GM21786 (cell line): ENCODE results near the gene TRPC4AP.
"Not testable (repeated sequence)": the region's sequence is repeated elsewhere in the genome, so short reads cannot be mapped to it uniquely, and the experiment has no call there.

Source experiments
- ATAC-seq: cut with Tn5 transposase; IDR thresholded peaks from one replicate; pipeline ENCODE4 v1.9.1; 2021; ENCODE audit not compliant: unreplicated experiment

The TRPC4AP gene

GRCh38 chr20:35092524-35093266 is at the start of gene TRPC4AP:
TSS of gene TRPC4AP (minus strand) at chr20:35092807. CDS start at chr20:35092781, 26 bp downstream.
- ATAC-seq = peak; percentile 85

GRCh38 chr20:35135867-35136586 is 43.4 kb upstream of the TRPC4AP start:
- ATAC-seq = no peak

GRCh38 chr20:35134880-35135279 is 42.3 kb upstream of the TRPC4AP start:
- ATAC-seq = no peak

GRCh38 chr20:35134472-35134871 is 41.9 kb upstream of the TRPC4AP start:
- no peak for ATAC-seq

GRCh38 chr20:35133735-35134134 is 41.1 kb upstream of the TRPC4AP start:
- no peak for ATAC-seq

- no peak for ATAC-seq
These were observed 40.4 kb upstream of the TRPC4AP start for GRCh38 chr20:35133031-35133430.

GRCh38 chr20:35131934-35132333 is 39.3 kb upstream of the TRPC4AP start:
- no peak for ATAC-seq

GRCh38 chr20:35129647-35130069 is 37.1 kb upstream of the TRPC4AP start:
- no peak for ATAC-seq

GRCh38 chr20:35125753-35126152 is 33.1 kb upstream of the TRPC4AP start:
- ATAC-seq = no peak

GRCh38 chr20:35122756-35123405 is 30.3 kb upstream of the TRPC4AP start:
- no peak for ATAC-seq

- no peak for ATAC-seq
These were observed 28.6 kb upstream of the TRPC4AP start for GRCh38 chr20:35121186-35121585.

- no peak for ATAC-seq
These were observed 27.6 kb upstream of the TRPC4AP start for GRCh38 chr20:35120012-35120701.

GRCh38 chr20:35117629-35118028 is 25.0 kb upstream of the TRPC4AP start:
- ATAC-seq = no peak

- no peak for ATAC-seq
These were observed 24.6 kb upstream of the TRPC4AP start for GRCh38 chr20:35117196-35117595.

GRCh38 chr20:35116258-35116657 is 23.7 kb upstream of the TRPC4AP start:
- no peak for ATAC-seq

GRCh38 chr20:35115606-35116005 is 23.0 kb upstream of the TRPC4AP start:
- no peak for ATAC-seq

- not testable (repeated sequence) for ATAC-seq
These were observed 19.7 kb upstream of the TRPC4AP start for GRCh38 chr20:35112276-35112675.

GRCh38 chr20:35111141-35111888 is 18.7 kb upstream of the TRPC4AP start:
- no peak for ATAC-seq

- ATAC-seq = no peak
These were observed 16.3 kb upstream of the TRPC4AP start for GRCh38 chr20:35108921-35109320.

GRCh38 chr20:35106827-35107380 is 14.3 kb upstream of the TRPC4AP start:
- ATAC-seq = no peak
